ENCODE measurements around the gene IL31RA. TPM values are rescaled to one million over a fixed set of nuclear protein-coding genes. Genes with fewer than 3 reads are reported as not detected.

IL31RA gene
- total RNA-seq, 1 experiment from 2014 or later: 0.24 TPM

DNA sequence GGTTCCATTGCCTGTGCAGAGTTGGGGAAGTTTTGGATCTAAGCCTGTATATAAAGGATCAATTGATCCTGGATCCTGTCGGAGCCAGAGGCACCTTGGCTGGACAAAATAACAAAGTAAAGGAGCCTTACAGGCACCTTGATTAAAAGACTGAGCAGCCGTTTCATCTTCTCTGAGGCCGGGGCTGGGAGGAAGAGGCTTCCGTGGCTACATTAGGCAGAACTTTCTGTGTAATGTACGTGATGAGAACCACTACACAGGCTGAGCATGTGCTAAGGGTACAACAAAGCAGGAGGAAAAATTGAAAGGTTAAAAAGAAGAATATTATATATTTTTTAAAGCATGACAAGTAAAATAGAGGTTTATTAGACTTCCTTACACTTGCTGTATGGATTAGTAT is 37.0 kb downstream of the IL31RA start:
- Histone ChIP-seq H3K4me1 (ENCODE audit: insufficient read depth, low read length, poor library complexity, severe bottlenecking) (no peaks in the 10 kb centered on the region), H3K4me3 (ENCODE audit: low read depth, low read length, poor library complexity, severe bottlenecking) (no peak overlapping the region), H3K36me3 (ENCODE audit: insufficient read depth, low read length, poor library complexity, severe bottlenecking) (no peaks in the 10 kb centered on the region), H3K27ac (ENCODE audit: low read depth, low read length, poor library complexity, severe bottlenecking) (no peak overlapping the region), H3K27me3 (replicated peaks; ENCODE audit: insufficient read depth, low read depth, low read length, poor library complexity) (no peaks in the 10 kb centered on the region), H3K9me3 (ENCODE audit: low read depth, low read length, poor library complexity, severe bottlenecking) (no peaks in the 10 kb centered on the region)
- CTCF ChIA-PET: no interaction called here
- intact Hi-C loops (cut with micrococcal nuclease; ENCODE audit: unreplicated experiment): no loop called here
- no peak for DNase-seq (ENCODE audit: low spot score)
- no TSS peak for BruUV-seq (replicated peaks)
- POLR2A ChIA-PET (ENCODE audit: low non-redundant PET): interaction anchor here (0.7 kb wide), 1 partner anchor 18 kb away, joined by 5 read pairs; no protein-coding TSS in a partner anchor
- TF ChIP-seq, protein P1, sequence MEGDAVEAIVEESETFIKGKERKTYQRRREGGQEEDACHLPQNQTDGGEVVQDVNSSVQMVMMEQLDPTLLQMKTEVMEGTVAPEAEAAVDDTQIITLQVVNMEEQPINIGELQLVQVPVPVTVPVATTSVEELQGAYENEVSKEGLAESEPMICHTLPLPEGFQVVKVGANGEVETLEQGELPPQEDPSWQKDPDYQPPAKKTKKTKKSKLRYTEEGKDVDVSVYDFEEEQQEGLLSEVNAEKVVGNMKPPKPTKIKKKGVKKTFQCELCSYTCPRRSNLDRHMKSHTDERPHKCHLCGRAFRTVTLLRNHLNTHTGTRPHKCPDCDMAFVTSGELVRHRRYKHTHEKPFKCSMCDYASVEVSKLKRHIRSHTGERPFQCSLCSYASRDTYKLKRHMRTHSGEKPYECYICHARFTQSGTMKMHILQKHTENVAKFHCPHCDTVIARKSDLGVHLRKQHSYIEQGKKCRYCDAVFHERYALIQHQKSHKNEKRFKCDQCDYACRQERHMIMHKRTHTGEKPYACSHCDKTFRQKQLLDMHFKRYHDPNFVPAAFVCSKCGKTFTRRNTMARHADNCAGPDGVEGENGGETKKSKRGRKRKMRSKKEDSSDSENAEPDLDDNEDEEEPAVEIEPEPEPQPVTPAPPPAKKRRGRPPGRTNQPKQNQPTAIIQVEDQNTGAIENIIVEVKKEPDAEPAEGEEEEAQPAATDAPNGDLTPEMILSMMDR (conservative IDR thresholded peaks at IDR 0.05; ENCODE audit: low read depth, low read length): no peak
- no peak for TF ChIP-seq EZH2 (IDR thresholded peaks at IDR 0.05; ENCODE audit: borderline replicate concordance, low read depth, low read length, poor library complexity, severe bottlenecking)

DNA sequence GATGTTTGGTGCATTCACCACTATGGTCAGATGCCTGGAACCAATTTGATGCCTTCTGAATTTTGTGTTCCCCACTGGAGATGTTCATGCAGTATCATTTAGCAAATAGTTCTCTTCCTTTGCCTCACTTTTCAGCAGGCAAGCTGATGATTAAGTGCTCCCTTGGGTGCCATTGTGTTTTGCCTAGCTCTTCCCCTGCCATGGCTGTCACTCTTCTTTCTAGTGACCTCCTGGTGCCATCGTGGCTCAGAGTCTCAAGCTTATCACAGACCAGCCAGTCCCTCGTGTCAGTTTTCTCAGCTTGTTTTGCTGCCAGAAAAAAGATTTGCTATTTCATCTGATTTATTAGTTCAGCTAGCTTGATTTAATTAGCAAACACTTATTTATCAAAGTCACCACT is 41.3 kb downstream of the IL31RA start:
- H3K4me3 ChIP-seq (ENCODE audit: low read depth, low read length, poor library complexity, severe bottlenecking): no peak overlapping the region
- H3K9me3 ChIP-seq (ENCODE audit: low read depth, low read length, poor library complexity, severe bottlenecking): no peaks in the 10 kb centered on the region
- no peak overlapping the region for H3K27ac ChIP-seq (ENCODE audit: low read depth, low read length, poor library complexity, severe bottlenecking)
- BruUV-seq (replicated peaks): no TSS peak
- no peak for DNase-seq (ENCODE audit: low spot score)
- TF ChIP-seq EZH2 (IDR thresholded peaks at IDR 0.05; ENCODE audit: borderline replicate concordance, low read depth, low read length, poor library complexity, severe bottlenecking): no peak
- TF ChIP-seq, protein P1 (conservative IDR thresholded peaks at IDR 0.05; ENCODE audit: low read depth, low read length): no peak
- intact Hi-C loops (cut with micrococcal nuclease; ENCODE audit: unreplicated experiment): no loop called here
- H3K4me1 ChIP-seq (ENCODE audit: insufficient read depth, low read length, poor library complexity, severe bottlenecking): no peaks in the 10 kb centered on the region
- ChIA-PET POLR2A (ENCODE audit: low non-redundant PET) (no interaction called here), CTCF (no interaction called here)
- H3K36me3 ChIP-seq (ENCODE audit: insufficient read depth, low read length, poor library complexity, severe bottlenecking): no peaks in the 10 kb centered on the region
- H3K27me3 ChIP-seq (replicated peaks; ENCODE audit: insufficient read depth, low read depth, low read length, poor library complexity): no peaks in the 10 kb centered on the region

DNA sequence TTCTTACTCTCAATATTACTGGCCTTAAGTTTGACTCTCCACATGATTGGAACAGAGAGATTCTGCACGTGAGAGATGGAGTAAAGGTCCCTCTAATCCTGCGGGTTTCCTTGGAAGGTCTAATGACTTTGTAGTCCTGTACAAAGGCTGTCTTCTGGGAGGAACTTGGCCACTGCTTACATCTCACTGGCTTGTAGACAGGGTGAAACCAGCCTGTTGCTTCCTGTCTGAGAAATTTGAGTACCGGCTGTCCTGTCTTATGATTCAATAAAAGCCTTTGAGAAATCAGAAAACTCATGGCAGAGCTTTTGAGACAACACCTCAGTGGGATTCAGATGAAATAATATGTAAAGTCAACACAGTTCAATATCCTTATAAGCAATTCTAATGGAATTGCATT is 43.0 kb downstream of the IL31RA start:
- H3K27me3 ChIP-seq (replicated peaks; ENCODE audit: insufficient read depth, low read depth, low read length, poor library complexity): no peaks in the 10 kb centered on the region
- CTCF ChIA-PET: no interaction called here
- intact Hi-C loops (cut with micrococcal nuclease; ENCODE audit: unreplicated experiment): no loop called here
- no peak overlapping the region for H3K27ac ChIP-seq (ENCODE audit: low read depth, low read length, poor library complexity, severe bottlenecking)
- H3K4me3 ChIP-seq (ENCODE audit: low read depth, low read length, poor library complexity, severe bottlenecking): no peak overlapping the region
- H3K4me1 ChIP-seq (ENCODE audit: insufficient read depth, low read length, poor library complexity, severe bottlenecking): no peaks in the 10 kb centered on the region
- POLR2A ChIA-PET (ENCODE audit: low non-redundant PET): no interaction called here
- H3K9me3 ChIP-seq (ENCODE audit: low read depth, low read length, poor library complexity, severe bottlenecking): no peaks in the 10 kb centered on the region
- no peaks in the 10 kb centered on the region for H3K36me3 ChIP-seq (ENCODE audit: insufficient read depth, low read length, poor library complexity, severe bottlenecking)
- no peak for DNase-seq (ENCODE audit: low spot score)
- no TSS peak for BruUV-seq (replicated peaks)
- TF ChIP-seq, protein P1 (conservative IDR thresholded peaks at IDR 0.05; ENCODE audit: low read depth, low read length): no peak
- TF ChIP-seq EZH2 (IDR thresholded peaks at IDR 0.05; ENCODE audit: borderline replicate concordance, low read depth, low read length, poor library complexity, severe bottlenecking): no peak
